NT2/D1 (cell line): ENCODE data around the gene TDRD7.

Experiments
- YY1 ChIP-seq: IDR thresholded peaks from 2 replicates; pipeline ENCODE4 v1.6.1; 2011; ENCODE audit not compliant: insufficient read length, insufficient read depth
- ZNF274 ChIP-seq: IDR thresholded peaks from 2 replicates; pipeline ENCODE4 v1.6.1; 2011; ENCODE audit warnings: mild to moderate bottlenecking, low read depth, low read length

GRCh38 chr9:97503862-97504210, 91.9 kb downstream of the TDRD7 start:
- TF ChIP-seq YY1 (no peak), ZNF274 (no peak)
